GM13976 (cell line): ENCODE results near the gene MEIOC.
A peak's percentile ranks its signal among the peaks of the same experiment; 100 is the strongest.

Source experiments
- DNase-seq: peaks from one replicate; pipeline ENCODE4 v3.0.0; 2012; ENCODE audit warnings: low spot score
- in situ Hi-C: fragments of 300-500 bp; cut with MboI; formaldehyde crosslinking; loops from one replicate; pipeline ENCODE4 v1.12.0; 2022; ENCODE audit warnings: low sequenced_read_pairs, mixed read lengths, inconsistent platforms; ENCODE audit not compliant: unreplicated experiment
- TF ChIP-seq, protein P1 (sequence below): IDR thresholded peaks from 2 replicates; pipeline ENCODE4 v1.5.1; 2012; ENCODE audit warnings: borderline replicate concordance, mild to moderate bottlenecking; ENCODE audit not compliant: insufficient read depth; ENCODE audit errors: extremely low read depth, missing control alignments, control extremely low read depth

The MEIOC gene

DNA sequence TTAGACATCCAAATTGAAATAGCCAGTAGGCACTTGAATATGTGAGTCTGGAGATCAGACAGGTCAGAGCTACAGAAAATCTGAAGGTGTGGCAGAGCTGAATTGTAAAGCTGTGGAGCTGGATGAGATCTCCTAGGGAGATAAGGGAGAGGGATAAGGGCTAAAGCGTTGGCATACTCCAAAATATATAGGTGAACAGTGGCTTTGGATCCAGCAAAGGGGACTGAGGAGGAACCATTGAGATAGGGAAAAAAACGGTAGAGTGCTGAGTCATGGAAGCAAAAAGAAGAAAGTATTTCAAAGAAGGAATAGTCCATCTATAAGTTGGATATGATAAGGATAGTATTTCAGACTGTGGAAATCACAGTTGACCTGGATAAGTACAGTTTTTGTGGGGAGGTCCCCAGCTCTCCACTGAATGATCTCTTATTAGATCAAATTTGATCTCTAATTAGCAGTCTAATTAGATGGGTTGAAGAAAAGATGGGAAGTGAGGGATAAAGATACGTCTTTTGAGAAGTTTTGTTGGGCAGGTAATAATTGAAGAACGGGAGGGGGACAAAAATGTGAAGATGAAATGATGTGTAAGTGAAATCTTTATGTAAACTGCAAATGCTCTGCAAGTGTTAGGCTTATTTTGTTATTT is 51.6 kb downstream of the MEIOC start:
- in situ Hi-C loops, result no loop called here
- TF ChIP-seq, protein P1, sequence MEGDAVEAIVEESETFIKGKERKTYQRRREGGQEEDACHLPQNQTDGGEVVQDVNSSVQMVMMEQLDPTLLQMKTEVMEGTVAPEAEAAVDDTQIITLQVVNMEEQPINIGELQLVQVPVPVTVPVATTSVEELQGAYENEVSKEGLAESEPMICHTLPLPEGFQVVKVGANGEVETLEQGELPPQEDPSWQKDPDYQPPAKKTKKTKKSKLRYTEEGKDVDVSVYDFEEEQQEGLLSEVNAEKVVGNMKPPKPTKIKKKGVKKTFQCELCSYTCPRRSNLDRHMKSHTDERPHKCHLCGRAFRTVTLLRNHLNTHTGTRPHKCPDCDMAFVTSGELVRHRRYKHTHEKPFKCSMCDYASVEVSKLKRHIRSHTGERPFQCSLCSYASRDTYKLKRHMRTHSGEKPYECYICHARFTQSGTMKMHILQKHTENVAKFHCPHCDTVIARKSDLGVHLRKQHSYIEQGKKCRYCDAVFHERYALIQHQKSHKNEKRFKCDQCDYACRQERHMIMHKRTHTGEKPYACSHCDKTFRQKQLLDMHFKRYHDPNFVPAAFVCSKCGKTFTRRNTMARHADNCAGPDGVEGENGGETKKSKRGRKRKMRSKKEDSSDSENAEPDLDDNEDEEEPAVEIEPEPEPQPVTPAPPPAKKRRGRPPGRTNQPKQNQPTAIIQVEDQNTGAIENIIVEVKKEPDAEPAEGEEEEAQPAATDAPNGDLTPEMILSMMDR, result no peak
- no peak for DNase-seq

DNA sequence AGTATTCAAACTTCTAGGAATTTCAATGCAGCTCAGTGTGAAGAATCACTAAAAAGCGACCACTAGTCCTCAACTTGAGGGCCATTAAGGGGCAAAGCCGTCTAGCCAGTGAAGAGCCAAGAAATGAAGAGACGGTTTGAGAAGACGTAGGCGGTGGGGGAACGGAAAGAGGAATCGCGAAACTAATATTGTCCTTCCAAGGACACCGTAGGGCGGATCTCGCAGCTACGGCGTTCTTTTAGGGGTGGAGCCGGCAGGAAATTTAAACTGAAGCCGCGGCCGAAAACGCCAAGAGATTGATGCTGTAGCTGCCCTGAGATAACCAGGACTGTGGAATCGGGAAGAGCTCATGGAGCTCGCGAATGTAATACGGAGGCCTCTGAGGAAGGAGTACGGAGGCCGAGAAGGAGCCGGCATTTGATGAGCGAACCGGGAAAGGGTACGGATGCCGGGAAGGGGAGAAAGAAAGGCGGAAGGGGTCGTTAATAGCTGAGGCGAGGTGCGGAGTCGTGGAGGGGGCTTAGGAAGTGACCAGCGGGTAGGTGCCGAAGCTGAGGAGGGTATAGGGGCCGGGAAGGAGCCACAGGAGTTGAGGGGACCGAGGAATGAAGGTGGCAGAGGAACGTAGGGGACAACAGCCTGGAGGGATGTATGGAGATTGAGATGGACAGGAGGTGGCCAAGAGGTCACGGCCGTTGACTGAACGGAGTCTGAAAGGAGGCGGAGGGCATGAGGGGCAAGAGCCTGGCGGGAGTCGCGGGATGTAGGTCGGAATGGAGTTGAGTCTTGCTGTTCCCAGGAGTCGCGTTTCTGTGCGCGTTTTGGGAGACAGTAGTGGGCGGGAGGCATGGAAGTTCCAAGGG is 52.4 kb downstream of the MEIOC start, which contains the start of gene DBF4B:
DBF4B (plus strand) TSS at position 265 of the 863 bp plus-strand sequence; CDS start at position 421, 156 bp downstream.
- TF ChIP-seq, protein P1, result no peak
- peak; percentile 90 for DNase-seq
- in situ Hi-C loops, result no loop called here

DNA sequence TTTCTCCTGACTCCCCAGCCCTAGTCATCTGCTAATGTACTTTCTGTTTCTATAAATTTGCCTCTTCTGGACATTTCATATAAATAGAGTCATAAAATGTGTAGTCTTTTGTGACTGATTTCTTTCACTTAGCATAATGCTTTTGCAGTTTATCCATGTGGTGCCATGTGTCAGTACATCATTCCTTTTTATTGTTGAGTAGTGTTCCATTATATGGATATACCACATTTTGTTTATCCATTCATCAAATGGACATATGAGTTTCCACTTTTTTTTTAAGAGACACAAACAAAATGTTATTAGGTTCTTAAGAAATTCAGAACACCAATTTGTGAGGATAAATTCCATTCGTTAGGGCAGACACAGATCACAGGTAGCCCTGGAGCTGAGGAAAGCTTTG is 63.2 kb downstream of the MEIOC start:
- no peak for DNase-seq
- in situ Hi-C loops, result no loop called here
- TF ChIP-seq, protein P1, result no peak

DNA sequence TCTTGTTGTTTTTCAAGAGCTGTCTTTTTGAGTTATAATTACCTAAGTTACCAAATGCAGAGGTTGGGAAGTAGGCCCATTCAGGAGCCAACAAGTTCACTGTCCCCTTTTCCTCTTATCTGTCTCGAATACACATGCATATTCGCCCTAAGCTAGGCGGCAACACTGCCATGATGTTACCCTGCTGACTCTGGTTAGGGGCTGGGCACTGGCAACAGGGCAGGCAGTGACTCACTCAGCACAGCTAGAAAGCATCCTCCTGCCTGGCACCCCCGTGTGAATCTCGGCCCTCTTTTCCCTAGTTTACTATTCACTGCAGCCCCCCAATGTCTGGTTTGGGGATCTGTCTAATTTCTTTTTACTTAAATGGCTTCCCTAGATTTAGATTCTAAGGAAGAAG is 66.0 kb downstream of the MEIOC start:
- in situ Hi-C loops, result no loop called here
- DNase-seq, result no peak
- TF ChIP-seq, protein P1, result no peak
